Stimulated activated CD4-positive, alpha-beta T cell treated with anti-CD3 and anti-CD28 coated beads, Interleukin-15, amount 100 ng/mL, for 48 hours (primary cell): ENCODE data around the gene IL1RAPL2.

Source experiments
- DNase-seq, 2 donors: peaks; one replicate each; pipeline ENCODE4 v3.0.0-alpha.2; 2020; ENCODE audit warnings: low read depth in 2 of 2

IL1RAPL2 gene

GRCh38 chrX:105461016-105461415 is 895.0 kb downstream of the IL1RAPL2 start:
- DNase-seq = no peak

- DNase-seq = no peak
Observed at GRCh38 chrX:105462186-105462585, 896.2 kb downstream of the IL1RAPL2 start.

- DNase-seq = no peak
Observed at GRCh38 chrX:105463473-105463872, 897.5 kb downstream of the IL1RAPL2 start.

- DNase-seq = no peak
Observed at GRCh38 chrX:105464618-105465017, 898.6 kb downstream of the IL1RAPL2 start.

- DNase-seq = no peak
Observed at GRCh38 chrX:105468741-105469140, 902.7 kb downstream of the IL1RAPL2 start.

- no peak for DNase-seq
Observed at GRCh38 chrX:105471597-105471996, 905.6 kb downstream of the IL1RAPL2 start.

GRCh38 chrX:105475801-105476200 is 909.8 kb downstream of the IL1RAPL2 start:
- DNase-seq = no peak

GRCh38 chrX:105477351-105477750 is 911.4 kb downstream of the IL1RAPL2 start:
- no peak for DNase-seq

GRCh38 chrX:105480646-105481310 is 914.8 kb downstream of the IL1RAPL2 start:
- DNase-seq = no peak

- DNase-seq = no peak
Observed at GRCh38 chrX:105483011-105483410, 917.0 kb downstream of the IL1RAPL2 start.

- DNase-seq = no peak
Observed at GRCh38 chrX:105488716-105489115, 922.7 kb downstream of the IL1RAPL2 start.

GRCh38 chrX:105495376-105495775 is 929.4 kb downstream of the IL1RAPL2 start:
- DNase-seq = no peak

- DNase-seq = no peak
Observed at GRCh38 chrX:105502336-105502735, 936.3 kb downstream of the IL1RAPL2 start.

GRCh38 chrX:105515561-105515960 is 949.6 kb downstream of the IL1RAPL2 start:
- no peak for DNase-seq

- no peak for DNase-seq
Observed at GRCh38 chrX:105526431-105526830, 960.4 kb downstream of the IL1RAPL2 start.

- no peak for DNase-seq
Observed at GRCh38 chrX:105527759-105528158, 961.8 kb downstream of the IL1RAPL2 start.

GRCh38 chrX:105533951-105534350 is 968.0 kb downstream of the IL1RAPL2 start:
- DNase-seq = no peak

- DNase-seq = no peak
Observed at GRCh38 chrX:105543283-105543682, 977.3 kb downstream of the IL1RAPL2 start.

- no peak for DNase-seq
Observed at GRCh38 chrX:105550043-105550663, 984.2 kb downstream of the IL1RAPL2 start.

GRCh38 chrX:105552395-105552794 is 986.4 kb downstream of the IL1RAPL2 start:
- no peak for DNase-seq

GRCh38 chrX:105553118-105553517 is 987.1 kb downstream of the IL1RAPL2 start:
- DNase-seq = no peak

- no peak for DNase-seq
Observed at GRCh38 chrX:105564501-105564900, 998.5 kb downstream of the IL1RAPL2 start.

- no peak for DNase-seq
Observed at GRCh38 chrX:105565856-105566255, 999.9 kb downstream of the IL1RAPL2 start.

GRCh38 chrX:105567082-105567481 is 1001.1 kb downstream of the IL1RAPL2 start:
- DNase-seq = no peak
